A549 (cell line): ENCODE results near the gene TMEM144. TPM values are rescaled to one million over a fixed set of nuclear protein-coding genes. Genes with fewer than 3 reads are reported as not detected.

Experiments used
- ATAC-seq, 2 experiments: fragments of 200-7000 bp in 1 of 2; fragments of >200 bp in 1 of 2; cut with Nextera tagmentation in 1 of 2; cut with Tn5 transposase in 1 of 2; 3 replicates each; pipeline versions ENCODE4 v1.8.0 to v1.9.1; 2018 to 2020; ENCODE audit warnings: mild to moderate bottlenecking in 1 of 2, moderate library complexity in 1 of 2
- CTCF ChIA-PET: fragments of 300-600 bp; sonication (Branson Sonifier 250); formaldehyde crosslinking; extraction: SDS; loops from one replicate; lab custom pipeline; 2021; ENCODE audit warnings: antibody characterized with exemption, inconsistent platforms; lab: Yijun Ruan, JAX
- POLR2A ChIA-PET: fragments of 350-600 bp; formaldehyde crosslinking; extraction: SDS; loops from one replicate; lab custom pipeline; 2021; ENCODE audit warnings: antibody characterized with exemption, inconsistent platforms; lab: Yijun Ruan, JAX
- DNase-seq, 2 experiments: peaks; one replicate each; pipeline versions ENCODE4 v3.0.0 to v3.0.0-alpha.2; 2011 to 2016; ENCODE audit warnings: low read depth in 1 of 2, low spot score in 1 of 2
- FAIRE-seq: peaks from 2 replicates; lab custom pipeline; 2011; peaks lifted over from hg19 to GRCh38; lab: Jason Lieb, UNC
- H3K27ac ChIP-seq, 2 experiments: fragments of >200 bp; sonication (Bioruptor Twin); formaldehyde crosslinking; 3 replicates each; pipeline ENCODE4 v1.5.1; 2016 to 2017
- H3K4me1 ChIP-seq: fragments of >200 bp; sonication (Bioruptor Twin); formaldehyde crosslinking; 3 replicates; pipeline ENCODE4 v1.6.1; 2016
- H3K4me2 ChIP-seq: fragments of >200 bp; sonication (Bioruptor Twin); formaldehyde crosslinking; 3 replicates; pipeline ENCODE4 v1.6.1; 2016
- H3K4me3 ChIP-seq: fragments of >200 bp; sonication (Bioruptor Twin); formaldehyde crosslinking; 3 replicates; pipeline ENCODE4 v1.5.1; 2016
- H3K9me3 ChIP-seq: fragments of >200 bp; sonication (Bioruptor Twin); formaldehyde crosslinking; 3 replicates; pipeline ENCODE4 v1.6.1; 2016
- CBX8 ChIP-seq: fragments of 200-600 bp; sonication (generic); IDR thresholded peaks from 2 replicates; pipeline ENCODE4 v1.6.1; 2016
- CHD2 ChIP-seq: fragments of 150-350 bp; IDR thresholded peaks from 2 replicates; pipeline ENCODE4 v1.6.1; 2014; ENCODE audit warnings: low read length; ENCODE audit not compliant: partially characterized antibody
- EHF ChIP-seq: fragments of 250-450 bp; sonication (Bioruptor Pico); IDR thresholded peaks from 2 replicates; pipeline ENCODE4 v1.5.0; 2020; ENCODE audit warnings: mild to moderate bottlenecking
- EP300 ChIP-seq, 2 experiments: fragments of >200 bp; sonication (Bioruptor Twin); formaldehyde crosslinking; IDR thresholded peaks; 2 replicates in 1 of 2; 3 replicates in 1 of 2; pipeline ENCODE4 v1.6.1; 2016 to 2017
- FOSB ChIP-seq: fragments of 250-450 bp; sonication (Bioruptor Pico); IDR thresholded peaks from 2 replicates; pipeline ENCODE4 v1.5.0; 2020; ENCODE audit warnings: mild to moderate bottlenecking, moderate library complexity
- FOSL2 ChIP-seq, 2 experiments: fragments of 450-650 bp in 1 of 2; fragments of >200 bp in 1 of 2; sonication (Bioruptor Twin) in 1 of 2; formaldehyde crosslinking; IDR thresholded peaks; 2 replicates each; pipeline versions ENCODE4 v1.5.0 to v1.6.1; 2016 to 2020; ENCODE audit warnings: mild to moderate bottlenecking in 1 of 2, moderate library complexity in 1 of 2
- FOXS1 ChIP-seq: fragments of 250-450 bp; sonication (Bioruptor Pico); IDR thresholded peaks from 2 replicates; pipeline ENCODE4 v1.5.0; 2020; ENCODE audit warnings: mild to moderate bottlenecking, moderate library complexity
- JUN ChIP-seq, 2 experiments: fragments of >200 bp; sonication (Bioruptor Twin); formaldehyde crosslinking; IDR thresholded peaks; 2 replicates in 1 of 2; 3 replicates in 1 of 2; pipeline ENCODE4 v1.6.1; 2016 to 2017
- JUNB ChIP-seq: fragments of >200 bp; sonication (Bioruptor Twin); formaldehyde crosslinking; IDR thresholded peaks from 2 replicates; pipeline ENCODE4 v1.6.1; 2016
- KDM1A ChIP-seq: fragments of 200-600 bp; sonication (generic); IDR thresholded peaks from 2 replicates; pipeline ENCODE4 v1.6.1; 2016; ENCODE audit warnings: low read depth, mild to moderate bottlenecking
- KDM5A ChIP-seq: fragments of 200-600 bp; sonication (generic); IDR thresholded peaks from 2 replicates; pipeline ENCODE4 v1.6.1; 2016; ENCODE audit warnings: antibody characterized with exemption, mild to moderate bottlenecking
- MAFK ChIP-seq: fragments of 450-650 bp; IDR thresholded peaks from 2 replicates; pipeline ENCODE4 v1.6.1; 2014; ENCODE audit not compliant: partially characterized antibody
- MAZ ChIP-seq: fragments of 150-350 bp; IDR thresholded peaks from 2 replicates; pipeline ENCODE4 v1.6.1; 2014; ENCODE audit warnings: antibody characterized with exemption, low read depth, low read length, borderline replicate concordance
- MYC ChIP-seq: IDR thresholded peaks from 2 replicates; pipeline ENCODE4 v1.6.1; 2012; ENCODE audit warnings: mild to moderate bottlenecking, inconsistent platforms, low read length, improper control_type of control experiment, borderline replicate concordance
- NPAS2 ChIP-seq: fragments of 250-450 bp; sonication (Bioruptor Pico); IDR thresholded peaks from 2 replicates; pipeline ENCODE4 v1.8.0; 2022; ENCODE audit warnings: mild to moderate bottlenecking, moderate library complexity, borderline replicate concordance
- PHF8 ChIP-seq: fragments of 200-600 bp; sonication (generic); IDR thresholded peaks from 2 replicates; pipeline ENCODE4 v1.6.1; 2016; ENCODE audit warnings: low read depth, mild to moderate bottlenecking, antibody characterized with exemption, moderate library complexity, borderline replicate concordance
- RAD21 ChIP-seq, 2 experiments: fragments of >200 bp in 1 of 2; sonication (Bioruptor Twin) in 1 of 2; formaldehyde crosslinking in 1 of 2; IDR thresholded peaks in 1 of 2; conservative IDR thresholded peaks in 1 of 2; 2 replicates in 1 of 2; 3 replicates in 1 of 2; pipeline ENCODE4 v1.6.1; 2012 to 2018; ENCODE audit warnings: inconsistent platforms in 1 of 2
- RARB ChIP-seq: fragments of 250-450 bp; sonication (Bioruptor Pico); IDR thresholded peaks from 2 replicates; pipeline ENCODE4 v1.8.0; 2021; ENCODE audit warnings: mild to moderate bottlenecking, moderate library complexity
- RCOR1 ChIP-seq: fragments of 150-350 bp; IDR thresholded peaks from 2 replicates; pipeline ENCODE4 v1.6.1; 2014; ENCODE audit warnings: antibody characterized with exemption, low read length, low read depth
- SMC3 ChIP-seq: fragments of >200 bp; sonication (Bioruptor Twin); formaldehyde crosslinking; IDR thresholded peaks from 3 replicates; pipeline ENCODE4 v1.6.1; 2018; ENCODE audit warnings: inconsistent platforms
- TP53 ChIP-seq: fragments of 250-450 bp; sonication (Bioruptor Pico); IDR thresholded peaks from 2 replicates; pipeline ENCODE4 v1.5.0; 2021; ENCODE audit warnings: mild to moderate bottlenecking, moderate library complexity
- WGBS: methylation state at CpG from one replicate; pipeline ENCODE4 v1.1.6; 2017; ENCODE audit errors: missing lambda C conversion rate; 5-methylcytosine and 5-hydroxymethylcytosine counted together
- polyA plus RNA-seq, 4 experiments: library from polyadenylated mRNA; depleted of rRNA in 3 of 4; stranded (reverse); fragments of >200 nt; fragmentation: RNase III in 1 of 4; extraction: RNeasy Plus Mini Kit Qiagen cat#74134 plus additional on column Dnase treatment in 1 of 4; gene quantifications; 2 replicates in 3 of 4; 3 replicates in 1 of 4; pipeline ENCODE4 v1.2.3, GENCODE V29; 2011 to 2017
- TF ChIP-seq, protein P1 (sequence below): fragments of >200 bp; sonication (Bioruptor Twin); formaldehyde crosslinking; IDR thresholded peaks from 3 replicates; pipeline ENCODE4 v1.5.1; 2016
- TF ChIP-seq, protein P2 (sequence below): fragments of >200 bp; sonication (Bioruptor Twin); formaldehyde crosslinking; IDR thresholded peaks from 3 replicates; pipeline ENCODE4 v1.6.1; 2016
- TF ChIP-seq, protein P3 (sequence below): IDR thresholded peaks from 2 replicates; pipeline ENCODE4 v1.6.1; 2012
- TF ChIP-seq, protein P4 (sequence below): fragments of 250-450 bp; sonication (Bioruptor Pico); IDR thresholded peaks from 2 replicates; pipeline ENCODE4 v1.5.0; 2020; ENCODE audit warnings: low read depth, mild to moderate bottlenecking, moderate library complexity
- TF ChIP-seq, protein P5 (sequence below): IDR thresholded peaks from 2 replicates; pipeline ENCODE4 v1.6.1; 2012
- TF ChIP-seq, protein P6 (sequence below): fragments of 150-350 bp; IDR thresholded peaks from 2 replicates; pipeline ENCODE4 v1.6.1; 2014; ENCODE audit warnings: low read depth, mild to moderate bottlenecking, low read length

TMEM144 gene
- polyA plus RNA-seq, 2 of the 4 experiments (the other 2 are of a cell fraction), result 5.3 to 10.2 TPM

DNA sequence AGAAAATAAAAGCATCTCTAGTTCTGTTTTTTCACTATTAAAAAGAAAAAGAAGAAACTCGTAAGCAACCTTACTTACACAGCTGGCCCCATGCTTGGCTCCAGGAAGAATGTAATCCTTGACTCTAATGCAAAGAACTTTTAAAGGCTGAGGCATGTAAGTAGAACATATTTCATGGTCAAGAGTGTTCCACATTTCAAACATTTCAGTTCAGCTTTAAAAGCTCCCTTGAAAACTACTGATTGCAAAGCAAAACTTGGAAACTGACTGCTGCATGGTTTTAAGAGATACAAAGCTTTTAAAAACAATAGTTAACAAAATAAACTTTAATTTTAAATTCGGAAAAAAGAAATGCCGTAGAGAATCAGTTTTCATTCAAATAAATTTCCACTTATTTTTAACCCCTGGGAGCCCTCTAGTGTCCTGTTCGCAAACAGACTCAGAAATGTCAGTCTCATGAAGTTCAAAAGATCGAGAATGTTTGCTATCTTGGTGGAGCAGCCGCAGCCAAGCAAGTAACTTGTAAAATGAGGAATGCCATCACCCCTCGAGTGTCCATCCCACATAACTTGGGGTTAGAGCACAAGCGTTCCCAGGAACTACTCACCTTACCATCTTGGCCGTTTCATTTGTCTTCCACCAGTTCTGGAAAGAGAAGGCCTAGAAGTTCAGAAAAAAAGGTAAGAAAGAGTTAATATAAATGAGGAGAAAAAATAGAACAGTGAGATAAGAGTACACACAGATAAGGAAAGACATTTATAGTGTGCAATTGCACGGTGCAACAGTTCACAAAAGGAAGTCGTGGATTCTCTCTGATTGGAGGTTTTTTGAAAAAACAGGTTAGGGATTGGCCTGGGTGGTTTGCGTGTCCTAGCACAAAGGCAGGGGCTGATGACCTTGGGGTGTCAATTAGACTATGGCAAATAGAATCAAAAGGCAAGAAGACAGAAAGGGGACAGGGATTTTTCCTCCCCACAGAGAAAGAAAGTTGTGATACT lies 37.7 kb upstream of the TMEM144 start, which contains the start of gene GASK1B:
TSS of gene GASK1B (minus strand) at position 765 of the 998 bp plus-strand sequence. CDS start 1,650 bp downstream, outside the sequence.
- DNase-seq (peak; percentile 25 to 53), ATAC-seq (peak; percentile 74 to 82), FAIRE-seq (no peak)
- H3K27ac ChIP-seq, result peak within 1 kb of the TSS; percentile 60 to 76
- ChIA-PET CTCF (interaction anchor here (0.6 to 1.7 kb wide), 33 partner anchors 9 to 422 kb away, joined by 3 to 14 read pairs (median 4); no protein-coding TSS in a partner anchor), POLR2A (interaction anchor here (1.1 kb wide), 1 partner anchor 38 kb away, joined by 3 read pairs; the partner anchor contains the start of gene TMEM144)
- H3K4me2 ChIP-seq, result peak within 1 kb of the TSS; percentile 61
- 12% methylated on average over 12 of the region's 12 CpGs for whole genome bisulfite sequencing
- no peak for TF ChIP-seq JUNB
- TF ChIP-seq RARB, result no peak
- TF ChIP-seq FOXS1, result no peak
- TF ChIP-seq, protein P1, sequence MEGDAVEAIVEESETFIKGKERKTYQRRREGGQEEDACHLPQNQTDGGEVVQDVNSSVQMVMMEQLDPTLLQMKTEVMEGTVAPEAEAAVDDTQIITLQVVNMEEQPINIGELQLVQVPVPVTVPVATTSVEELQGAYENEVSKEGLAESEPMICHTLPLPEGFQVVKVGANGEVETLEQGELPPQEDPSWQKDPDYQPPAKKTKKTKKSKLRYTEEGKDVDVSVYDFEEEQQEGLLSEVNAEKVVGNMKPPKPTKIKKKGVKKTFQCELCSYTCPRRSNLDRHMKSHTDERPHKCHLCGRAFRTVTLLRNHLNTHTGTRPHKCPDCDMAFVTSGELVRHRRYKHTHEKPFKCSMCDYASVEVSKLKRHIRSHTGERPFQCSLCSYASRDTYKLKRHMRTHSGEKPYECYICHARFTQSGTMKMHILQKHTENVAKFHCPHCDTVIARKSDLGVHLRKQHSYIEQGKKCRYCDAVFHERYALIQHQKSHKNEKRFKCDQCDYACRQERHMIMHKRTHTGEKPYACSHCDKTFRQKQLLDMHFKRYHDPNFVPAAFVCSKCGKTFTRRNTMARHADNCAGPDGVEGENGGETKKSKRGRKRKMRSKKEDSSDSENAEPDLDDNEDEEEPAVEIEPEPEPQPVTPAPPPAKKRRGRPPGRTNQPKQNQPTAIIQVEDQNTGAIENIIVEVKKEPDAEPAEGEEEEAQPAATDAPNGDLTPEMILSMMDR, result peak; percentile 79
- TF ChIP-seq KDM1A, result no peak
- TF ChIP-seq CBX8, result no peak
- TF ChIP-seq, protein P2, sequence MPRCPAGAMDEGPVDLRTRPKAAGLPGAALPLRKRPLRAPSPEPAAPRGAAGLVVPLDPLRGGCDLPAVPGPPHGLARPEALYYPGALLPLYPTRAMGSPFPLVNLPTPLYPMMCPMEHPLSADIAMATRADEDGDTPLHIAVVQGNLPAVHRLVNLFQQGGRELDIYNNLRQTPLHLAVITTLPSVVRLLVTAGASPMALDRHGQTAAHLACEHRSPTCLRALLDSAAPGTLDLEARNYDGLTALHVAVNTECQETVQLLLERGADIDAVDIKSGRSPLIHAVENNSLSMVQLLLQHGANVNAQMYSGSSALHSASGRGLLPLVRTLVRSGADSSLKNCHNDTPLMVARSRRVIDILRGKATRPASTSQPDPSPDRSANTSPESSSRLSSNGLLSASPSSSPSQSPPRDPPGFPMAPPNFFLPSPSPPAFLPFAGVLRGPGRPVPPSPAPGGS, result no peak
- no peak for TF ChIP-seq NPAS2
- no peak for TF ChIP-seq MAFK
- no peak for TF ChIP-seq MYC
- TF ChIP-seq PHF8, result no peak
- TF ChIP-seq FOSL2 (IDR thresholded peaks at IDR 0.05), result no peak
- no peak for TF ChIP-seq FOSL2 (CRISPR knock-in tag; IDR thresholded peaks at IDR 0.05)
- no peak for TF ChIP-seq MAZ
- TF ChIP-seq RAD21 (conservative IDR thresholded peaks at IDR 0.05 in 1 of 2, IDR thresholded peaks at IDR 0.05 in 1 of 2), result peak; percentile 82 to 89
- TF ChIP-seq, protein P3, sequence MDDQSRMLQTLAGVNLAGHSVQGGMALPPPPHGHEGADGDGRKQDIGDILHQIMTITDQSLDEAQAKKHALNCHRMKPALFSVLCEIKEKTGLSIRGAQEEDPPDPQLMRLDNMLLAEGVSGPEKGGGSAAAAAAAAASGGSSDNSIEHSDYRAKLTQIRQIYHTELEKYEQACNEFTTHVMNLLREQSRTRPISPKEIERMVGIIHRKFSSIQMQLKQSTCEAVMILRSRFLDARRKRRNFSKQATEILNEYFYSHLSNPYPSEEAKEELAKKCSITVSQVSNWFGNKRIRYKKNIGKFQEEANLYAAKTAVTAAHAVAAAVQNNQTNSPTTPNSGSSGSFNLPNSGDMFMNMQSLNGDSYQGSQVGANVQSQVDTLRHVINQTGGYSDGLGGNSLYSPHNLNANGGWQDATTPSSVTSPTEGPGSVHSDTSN, result no peak
- TF ChIP-seq, protein P4, sequence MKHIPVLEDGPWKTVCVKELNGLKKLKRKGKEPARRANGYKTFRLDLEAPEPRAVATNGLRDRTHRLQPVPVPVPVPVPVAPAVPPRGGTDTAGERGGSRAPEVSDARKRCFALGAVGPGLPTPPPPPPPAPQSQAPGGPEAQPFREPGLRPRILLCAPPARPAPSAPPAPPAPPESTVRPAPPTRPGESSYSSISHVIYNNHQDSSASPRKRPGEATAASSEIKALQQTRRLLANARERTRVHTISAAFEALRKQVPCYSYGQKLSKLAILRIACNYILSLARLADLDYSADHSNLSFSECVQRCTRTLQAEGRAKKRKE, result no peak
- no peak for TF ChIP-seq FOSB (CRISPR knock-in tag)
- TF ChIP-seq, protein P5, sequence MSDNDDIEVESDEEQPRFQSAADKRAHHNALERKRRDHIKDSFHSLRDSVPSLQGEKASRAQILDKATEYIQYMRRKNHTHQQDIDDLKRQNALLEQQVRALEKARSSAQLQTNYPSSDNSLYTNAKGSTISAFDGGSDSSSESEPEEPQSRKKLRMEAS, result no peak
- TF ChIP-seq RCOR1, result no peak
- TF ChIP-seq CHD2, result no peak
- no peak for TF ChIP-seq EP300 (IDR thresholded peaks at IDR 0.05)
- TF ChIP-seq EHF, result no peak
- TF ChIP-seq TP53 (CRISPR knock-in tag), result no peak
- no peak for TF ChIP-seq KDM5A
- TF ChIP-seq JUN (IDR thresholded peaks at IDR 0.05), result no peak
- TF ChIP-seq, protein P6, sequence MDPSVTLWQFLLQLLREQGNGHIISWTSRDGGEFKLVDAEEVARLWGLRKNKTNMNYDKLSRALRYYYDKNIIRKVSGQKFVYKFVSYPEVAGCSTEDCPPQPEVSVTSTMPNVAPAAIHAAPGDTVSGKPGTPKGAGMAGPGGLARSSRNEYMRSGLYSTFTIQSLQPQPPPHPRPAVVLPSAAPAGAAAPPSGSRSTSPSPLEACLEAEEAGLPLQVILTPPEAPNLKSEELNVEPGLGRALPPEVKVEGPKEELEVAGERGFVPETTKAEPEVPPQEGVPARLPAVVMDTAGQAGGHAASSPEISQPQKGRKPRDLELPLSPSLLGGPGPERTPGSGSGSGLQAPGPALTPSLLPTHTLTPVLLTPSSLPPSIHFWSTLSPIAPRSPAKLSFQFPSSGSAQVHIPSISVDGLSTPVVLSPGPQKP, result no peak
- TF ChIP-seq SMC3, result peak; percentile 94
- H3K4me1 ChIP-seq, result peaks cover 5% of the 10 kb centered on the region; the same call in 2 of the 3 replicates
- H3K4me3 ChIP-seq, result peak within 1 kb of the TSS; percentile 23; the same call in 1 of the 3 replicates
- no peaks in the 10 kb centered on the region for H3K9me3 ChIP-seq
